ENCODE data around the gene ACVR1C.

- TF ChIP-seq POLR2AphosphoS5 (IDR thresholded peaks at IDR 0.05): no peak
- TF ChIP-seq, protein P1, sequence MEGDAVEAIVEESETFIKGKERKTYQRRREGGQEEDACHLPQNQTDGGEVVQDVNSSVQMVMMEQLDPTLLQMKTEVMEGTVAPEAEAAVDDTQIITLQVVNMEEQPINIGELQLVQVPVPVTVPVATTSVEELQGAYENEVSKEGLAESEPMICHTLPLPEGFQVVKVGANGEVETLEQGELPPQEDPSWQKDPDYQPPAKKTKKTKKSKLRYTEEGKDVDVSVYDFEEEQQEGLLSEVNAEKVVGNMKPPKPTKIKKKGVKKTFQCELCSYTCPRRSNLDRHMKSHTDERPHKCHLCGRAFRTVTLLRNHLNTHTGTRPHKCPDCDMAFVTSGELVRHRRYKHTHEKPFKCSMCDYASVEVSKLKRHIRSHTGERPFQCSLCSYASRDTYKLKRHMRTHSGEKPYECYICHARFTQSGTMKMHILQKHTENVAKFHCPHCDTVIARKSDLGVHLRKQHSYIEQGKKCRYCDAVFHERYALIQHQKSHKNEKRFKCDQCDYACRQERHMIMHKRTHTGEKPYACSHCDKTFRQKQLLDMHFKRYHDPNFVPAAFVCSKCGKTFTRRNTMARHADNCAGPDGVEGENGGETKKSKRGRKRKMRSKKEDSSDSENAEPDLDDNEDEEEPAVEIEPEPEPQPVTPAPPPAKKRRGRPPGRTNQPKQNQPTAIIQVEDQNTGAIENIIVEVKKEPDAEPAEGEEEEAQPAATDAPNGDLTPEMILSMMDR (IDR thresholded peaks at IDR 0.05): no peak
Measured at GRCh38 chr2:157489983-157490382, 138.7 kb downstream of the ACVR1C start.
